NCI-H748 (cell line): Measurements from ENCODE around the gene TSNAXIP1.

Experiments
- DNase-seq: peaks from one replicate; lab custom pipeline; 2025; ENCODE audit not compliant: unreplicated experiment; lab: John Stamatoyannopoulos, UW

TSNAXIP1 gene

GRCh38 chr16:67806428-67807147 lies at the start of gene TSNAXIP1, which contains the start of gene RANBP10:
TSS of gene TSNAXIP1 (plus strand) at chr16:67806889. CDS start at chr16:67807150, 261 bp downstream.
TSS of gene RANBP10 (minus strand) at chr16:67806560. CDS start at chr16:67806536, 24 bp downstream.
- peak; percentile 98 for DNase-seq

- DNase-seq: no peak
Measured at GRCh38 chr16:67758006-67758405, 48.7 kb upstream of the TSNAXIP1 start.

- DNase-seq: no peak
Measured at GRCh38 chr16:67758966-67759365, 47.7 kb upstream of the TSNAXIP1 start.

GRCh38 chr16:67760206-67760955 lies 46.3 kb upstream of the TSNAXIP1 start:
- no peak for DNase-seq

GRCh38 chr16:67760956-67761230 lies 45.8 kb upstream of the TSNAXIP1 start:
- no peak for DNase-seq

GRCh38 chr16:67761924-67762323 lies 44.8 kb upstream of the TSNAXIP1 start:
- no peak for DNase-seq

- DNase-seq: no peak
Measured at GRCh38 chr16:67762385-67762784, 44.3 kb upstream of the TSNAXIP1 start.

GRCh38 chr16:67763066-67763465 lies 43.6 kb upstream of the TSNAXIP1 start:
- DNase-seq: no peak

- DNase-seq: no peak
Measured at GRCh38 chr16:67764158-67764667, 42.5 kb upstream of the TSNAXIP1 start.

- no peak for DNase-seq
Measured at GRCh38 chr16:67766291-67766690, 40.4 kb upstream of the TSNAXIP1 start.

GRCh38 chr16:67767953-67768352 lies 38.7 kb upstream of the TSNAXIP1 start:
- no peak for DNase-seq

GRCh38 chr16:67770346-67770991 lies 36.2 kb upstream of the TSNAXIP1 start:
- no peak for DNase-seq

- no peak for DNase-seq
Measured at GRCh38 chr16:67773099-67773498, 33.6 kb upstream of the TSNAXIP1 start.

- DNase-seq: no peak
Measured at GRCh38 chr16:67773569-67774456, 32.9 kb upstream of the TSNAXIP1 start.

GRCh38 chr16:67774457-67774853 lies 32.2 kb upstream of the TSNAXIP1 start:
- no peak for DNase-seq

- DNase-seq: no peak
Measured at GRCh38 chr16:67775273-67775672, 31.4 kb upstream of the TSNAXIP1 start.

GRCh38 chr16:67779256-67780014 lies 27.3 kb upstream of the TSNAXIP1 start:
- DNase-seq: no peak

- no peak for DNase-seq
Measured at GRCh38 chr16:67780847-67781564, 25.7 kb upstream of the TSNAXIP1 start.

- no peak for DNase-seq
Measured at GRCh38 chr16:67781565-67781921, 25.1 kb upstream of the TSNAXIP1 start.
